ENCODE results near the gene SHF.
A peak's percentile ranks its signal among the peaks of the same experiment; 100 is the strongest.

Gene SHF

GRCh38 chr15:45205192-45205591 lies 17.4 kb upstream of the SHF start:
- no peak overlapping the region for H3K4me3 ChIP-seq (replicated peaks; ENCODE audit: low read depth, low read length)
- peak; percentile 69 for DNase-seq (ENCODE audit: low read depth)
- peak; percentile 90 for TF ChIP-seq CTCF (IDR thresholded peaks at IDR 0.05; ENCODE audit: low read length, missing control alignments)

DNA sequence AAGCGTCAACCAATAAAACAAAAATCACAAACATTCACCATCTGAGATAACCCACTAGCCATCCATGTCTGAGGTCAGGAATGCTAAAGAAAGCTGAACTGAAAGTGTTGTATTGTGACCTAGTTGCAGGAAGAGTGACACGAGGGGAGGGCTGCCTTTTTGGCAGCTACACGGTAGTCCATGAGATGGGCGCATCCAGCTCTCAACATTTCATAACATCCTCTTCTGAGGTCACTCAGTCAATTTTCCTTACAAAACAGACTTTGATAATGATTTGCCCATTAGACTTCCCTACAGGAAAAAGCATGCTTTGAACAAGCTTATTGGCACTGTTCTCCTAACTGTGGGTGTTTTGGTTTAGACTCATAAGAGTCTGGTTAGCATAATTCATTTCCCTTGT lies 15.4 kb upstream of the SHF start:
- no peak for TF ChIP-seq CTCF (IDR thresholded peaks at IDR 0.05; ENCODE audit: low read length, missing control alignments)
- DNase-seq (ENCODE audit: low read depth): peak; percentile 26

GRCh38 chr15:45201869-45202268 lies 14.1 kb upstream of the SHF start:
- DNase-seq (ENCODE audit: low read depth): no peak
- TF ChIP-seq CTCF (IDR thresholded peaks at IDR 0.05; ENCODE audit: low read length, missing control alignments): no peak
- no peak overlapping the region for H3K4me3 ChIP-seq (replicated peaks; ENCODE audit: low read depth, low read length)

More for the DNA sequence above, 15.4 kb upstream of the SHF start:
- no peak overlapping the region for H3K4me3 ChIP-seq (replicated peaks; ENCODE audit: low read depth, low read length)

DNA sequence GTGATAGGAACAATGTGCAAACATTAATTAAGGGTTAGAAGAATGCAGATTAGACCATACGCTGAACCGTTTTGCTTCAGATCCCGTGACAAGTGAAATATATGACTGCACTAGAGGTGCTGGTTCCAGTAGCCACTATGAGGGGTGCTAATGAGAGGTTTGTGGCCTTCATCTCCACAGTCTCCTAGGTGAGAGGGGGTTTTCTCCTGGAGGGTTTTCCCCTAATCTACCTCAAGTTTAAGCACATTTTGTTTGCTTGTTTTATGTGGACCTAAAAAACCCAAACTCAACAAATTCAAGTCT lies 13.7 kb upstream of the SHF start:
- DNase-seq (ENCODE audit: low read depth): no peak
- TF ChIP-seq CTCF (IDR thresholded peaks at IDR 0.05; ENCODE audit: low read length, missing control alignments): no peak
- no peak overlapping the region for H3K4me3 ChIP-seq (replicated peaks; ENCODE audit: low read depth, low read length)

- H3K4me3 ChIP-seq (replicated peaks; ENCODE audit: low read depth, low read length): peak overlapping the region; percentile 87
- peak; percentile 84 for DNase-seq (ENCODE audit: low read depth)
- TF ChIP-seq CTCF (IDR thresholded peaks at IDR 0.05; ENCODE audit: low read length, missing control alignments): no peak
These were observed 13.2 kb upstream of the SHF start for GRCh38 chr15:45200799-45201556.

DNA sequence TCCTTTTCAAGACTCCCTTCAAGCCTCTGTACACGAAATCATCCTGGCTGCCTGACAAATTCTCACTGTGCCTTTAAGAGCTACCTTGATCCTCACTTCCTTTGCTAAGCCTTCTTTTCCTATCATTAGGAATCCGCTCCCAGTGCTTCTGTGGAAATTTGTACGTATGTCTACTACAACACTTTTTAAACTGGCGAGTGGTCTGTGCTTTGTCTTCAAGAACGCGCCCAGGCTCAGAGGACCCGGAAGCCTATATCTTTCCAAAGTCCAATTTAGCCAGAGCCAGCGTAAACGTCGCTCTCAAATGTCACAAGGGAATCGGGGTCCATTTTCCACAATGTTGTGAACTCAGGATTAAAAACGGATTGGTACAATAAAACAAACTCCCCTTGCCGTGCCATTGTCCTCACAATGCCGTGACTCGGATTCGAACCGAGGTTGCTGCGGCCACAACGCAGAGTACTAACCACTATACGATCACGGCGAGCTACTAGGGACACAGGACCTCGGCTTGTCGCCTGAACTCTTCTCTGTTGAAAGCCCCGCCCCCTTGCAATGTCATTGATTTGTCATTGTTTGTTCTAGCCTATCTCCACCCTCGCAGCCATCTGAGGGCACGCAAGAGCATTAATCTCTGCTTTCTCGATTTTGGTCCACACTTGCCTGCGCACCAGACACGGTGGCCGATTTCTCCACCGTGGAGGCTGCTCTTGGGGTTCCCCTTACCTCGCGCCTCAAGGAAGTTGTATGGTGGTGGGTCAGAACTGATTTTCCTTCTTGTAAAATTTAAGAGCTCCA lies 12.4 kb upstream of the SHF start:
- peak; percentile 93 for DNase-seq (ENCODE audit: low read depth)
- H3K4me3 ChIP-seq (replicated peaks; ENCODE audit: low read depth, low read length): peak overlapping the region; percentile 87
- no peak for TF ChIP-seq CTCF (IDR thresholded peaks at IDR 0.05; ENCODE audit: low read length, missing control alignments)
